ENCODE data around the gene ENDOU. TPM values are rescaled to one million over a fixed set of nuclear protein-coding genes. Genes with fewer than 3 reads are reported as not detected.

The ENDOU gene
- total RNA-seq, 2 experiments from 2014 or later: 0.19 TPM; not detected in 1

GRCh38 chr12:47705229-47705565, 20.1 kb downstream of the ENDOU start:
- Histone ChIP-seq H3K4me2 (ENCODE audit: low read length) (peak overlapping the region; percentile 95), H4K20me1 (ENCODE audit: insufficient read depth, low read length) (0 out of 2 replicates have a peak, but pooled peaks cover 5% of the 10 kb centered on the region), H3K4me1 (ENCODE audit: insufficient read depth, low read length, poor library complexity, severe bottlenecking) (peaks cover 49% of the 10 kb centered on the region), H3K9me3 (ENCODE audit: low read length) (no peaks in the 10 kb centered on the region), H3K9me2 (ENCODE audit: insufficient read depth, low read length) (no peaks in the 10 kb centered on the region), H2AFZ (ENCODE audit: low read length) (peak overlapping the region; percentile 79; the same call in 1 of the 2 replicates), H3K27ac (ENCODE audit: low read depth, low read length, poor library complexity, severe bottlenecking) (peak overlapping the region; percentile 83), H3K79me2 (ENCODE audit: insufficient read depth, low read depth, low read length) (peaks cover 70% of the 10 kb centered on the region), H3K4me3 (ENCODE audit: low read depth, low read length, poor library complexity, severe bottlenecking) (peak overlapping the region; percentile 86), H3K36me3 (ENCODE audit: insufficient read depth, low read length) (peaks cover 29% of the 10 kb centered on the region)
- CTCF ChIA-PET (ENCODE audit: unreplicated experiment): no interaction called here
- TF ChIP-seq, protein P1, sequence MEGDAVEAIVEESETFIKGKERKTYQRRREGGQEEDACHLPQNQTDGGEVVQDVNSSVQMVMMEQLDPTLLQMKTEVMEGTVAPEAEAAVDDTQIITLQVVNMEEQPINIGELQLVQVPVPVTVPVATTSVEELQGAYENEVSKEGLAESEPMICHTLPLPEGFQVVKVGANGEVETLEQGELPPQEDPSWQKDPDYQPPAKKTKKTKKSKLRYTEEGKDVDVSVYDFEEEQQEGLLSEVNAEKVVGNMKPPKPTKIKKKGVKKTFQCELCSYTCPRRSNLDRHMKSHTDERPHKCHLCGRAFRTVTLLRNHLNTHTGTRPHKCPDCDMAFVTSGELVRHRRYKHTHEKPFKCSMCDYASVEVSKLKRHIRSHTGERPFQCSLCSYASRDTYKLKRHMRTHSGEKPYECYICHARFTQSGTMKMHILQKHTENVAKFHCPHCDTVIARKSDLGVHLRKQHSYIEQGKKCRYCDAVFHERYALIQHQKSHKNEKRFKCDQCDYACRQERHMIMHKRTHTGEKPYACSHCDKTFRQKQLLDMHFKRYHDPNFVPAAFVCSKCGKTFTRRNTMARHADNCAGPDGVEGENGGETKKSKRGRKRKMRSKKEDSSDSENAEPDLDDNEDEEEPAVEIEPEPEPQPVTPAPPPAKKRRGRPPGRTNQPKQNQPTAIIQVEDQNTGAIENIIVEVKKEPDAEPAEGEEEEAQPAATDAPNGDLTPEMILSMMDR (conservative IDR thresholded peaks at IDR 0.05; ENCODE audit: low read length): no peak
- no peak for TF ChIP-seq EZH2phosphoT487 (IDR thresholded peaks at IDR 0.05; ENCODE audit: borderline replicate concordance, low read depth, low read length)
- POLR2A ChIA-PET: interaction anchor here (0.6 to 3.1 kb wide), 4 partner anchors 10 to 105 kb away, joined by 3 to 10 read pairs (median 4); partner anchors contain the start of gene ENDOU
- BruUV-seq (replicated peaks): no TSS peak
- no peak for DNase-seq (ENCODE audit: low spot score)
- intact Hi-C loops (cut with micrococcal nuclease; ENCODE audit: unreplicated experiment): loop anchor here (5.0 kb wide), 1 partner anchor 257 kb away; the partner anchor contains the start of gene TMEM106C

- CTCF ChIA-PET (ENCODE audit: unreplicated experiment): no interaction called here
- H3K9me2 ChIP-seq (ENCODE audit: insufficient read depth, low read length): no peaks in the 10 kb centered on the region
- H2AFZ ChIP-seq (ENCODE audit: low read length): no peak overlapping the region
- BruUV-seq (replicated peaks): no TSS peak
- H3K36me3 ChIP-seq (ENCODE audit: insufficient read depth, low read length): peaks cover 34% of the 10 kb centered on the region
- no peak overlapping the region for H3K27ac ChIP-seq (ENCODE audit: low read depth, low read length, poor library complexity, severe bottlenecking)
- H3K4me2 ChIP-seq (ENCODE audit: low read length): peak overlapping the region; percentile 95
- DNase-seq (ENCODE audit: low spot score): no peak
- TF ChIP-seq EZH2phosphoT487 (IDR thresholded peaks at IDR 0.05; ENCODE audit: borderline replicate concordance, low read depth, low read length): no peak
- TF ChIP-seq, protein P1 (conservative IDR thresholded peaks at IDR 0.05; ENCODE audit: low read length): no peak
- POLR2A ChIA-PET: interaction anchor here (0.6 to 3.1 kb wide), 4 partner anchors 9 to 1724 kb away, joined by 3 to 11 read pairs (median 9); no protein-coding TSS in a partner anchor
- 0 out of 2 replicates have a peak, but pooled peaks cover 5% of the 10 kb centered on the region for H4K20me1 ChIP-seq (ENCODE audit: insufficient read depth, low read length)
- peaks cover 45% of the 10 kb centered on the region for H3K4me1 ChIP-seq (ENCODE audit: insufficient read depth, low read length, poor library complexity, severe bottlenecking)
- H3K79me2 ChIP-seq (ENCODE audit: insufficient read depth, low read depth, low read length): peaks cover 70% of the 10 kb centered on the region
- intact Hi-C loops (cut with micrococcal nuclease; ENCODE audit: unreplicated experiment): loop anchor here (5.0 kb wide), 1 partner anchor 258 kb away; the partner anchor contains the start of gene TMEM106C
- peak overlapping the region; percentile 86 for H3K4me3 ChIP-seq (ENCODE audit: low read depth, low read length, poor library complexity, severe bottlenecking)
- H3K9me3 ChIP-seq (ENCODE audit: low read length): no peaks in the 10 kb centered on the region
These were observed 20.6 kb downstream of the ENDOU start for GRCh38 chr12:47704719-47705118.

DNA sequence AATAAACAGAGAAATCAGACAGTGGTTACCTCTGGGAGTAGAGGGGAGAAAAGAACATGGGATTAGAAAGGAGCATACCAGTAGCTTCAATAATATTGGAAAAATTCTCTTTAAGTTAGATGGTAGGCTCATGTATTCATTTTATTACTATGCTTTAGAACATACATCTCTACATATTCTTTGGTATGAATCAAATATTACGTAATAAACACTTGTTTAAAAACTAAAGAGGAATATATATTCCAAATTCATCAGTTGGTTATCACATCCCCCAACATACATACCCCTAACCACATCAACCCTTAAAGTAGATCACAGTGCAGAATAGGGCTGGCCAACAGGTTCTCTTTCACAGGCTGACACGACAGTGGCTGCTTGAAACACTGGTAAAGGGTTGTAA, 25.0 kb downstream of the ENDOU start:
- TF ChIP-seq EZH2phosphoT487 (IDR thresholded peaks at IDR 0.05; ENCODE audit: borderline replicate concordance, low read depth, low read length): no peak
- TF ChIP-seq, protein P1 (conservative IDR thresholded peaks at IDR 0.05; ENCODE audit: low read length): no peak
- 0 out of 2 replicates have a peak, but pooled peaks cover 5% of the 10 kb centered on the region for H4K20me1 ChIP-seq (ENCODE audit: insufficient read depth, low read length)
- no peak for DNase-seq (ENCODE audit: low spot score)
- no TSS peak for BruUV-seq (replicated peaks)
- H2AFZ ChIP-seq (ENCODE audit: low read length): no peak overlapping the region
- ChIA-PET CTCF (ENCODE audit: unreplicated experiment) (no interaction called here), POLR2A (no interaction called here)
- H3K9me2 ChIP-seq (ENCODE audit: insufficient read depth, low read length): no peaks in the 10 kb centered on the region
- no peaks in the 10 kb centered on the region for H3K9me3 ChIP-seq (ENCODE audit: low read length)
- intact Hi-C loops (cut with micrococcal nuclease; ENCODE audit: unreplicated experiment): no loop called here
- H3K36me3 ChIP-seq (ENCODE audit: insufficient read depth, low read length): peaks cover 72% of the 10 kb centered on the region
- no peak overlapping the region for H3K4me2 ChIP-seq (ENCODE audit: low read length)
- H3K27ac ChIP-seq (ENCODE audit: low read depth, low read length, poor library complexity, severe bottlenecking): no peak overlapping the region
- H3K4me1 ChIP-seq (ENCODE audit: insufficient read depth, low read length, poor library complexity, severe bottlenecking): peaks cover 26% of the 10 kb centered on the region
- H3K79me2 ChIP-seq (ENCODE audit: insufficient read depth, low read depth, low read length): peaks cover 41% of the 10 kb centered on the region
- H3K4me3 ChIP-seq (ENCODE audit: low read depth, low read length, poor library complexity, severe bottlenecking): no peak overlapping the region
